LoVo (cell line): ENCODE data around the gene OPRD1.
"Not testable (repeated sequence)": the region's sequence is repeated elsewhere in the genome, so short reads cannot be mapped to it uniquely, and the experiment has no call there.

Experiments
- DNase-seq: peaks from one replicate; pipeline ENCODE4 v3.0.0-alpha.2; 2016; ENCODE audit warnings: low spot score

The OPRD1 gene

GRCh38 chr1:28811766-28812668 is at the start of gene OPRD1:
TSS of gene OPRD1 (plus strand) at chr1:28812170. CDS start at chr1:28812384, 214 bp downstream.
- no peak for DNase-seq

DNA sequence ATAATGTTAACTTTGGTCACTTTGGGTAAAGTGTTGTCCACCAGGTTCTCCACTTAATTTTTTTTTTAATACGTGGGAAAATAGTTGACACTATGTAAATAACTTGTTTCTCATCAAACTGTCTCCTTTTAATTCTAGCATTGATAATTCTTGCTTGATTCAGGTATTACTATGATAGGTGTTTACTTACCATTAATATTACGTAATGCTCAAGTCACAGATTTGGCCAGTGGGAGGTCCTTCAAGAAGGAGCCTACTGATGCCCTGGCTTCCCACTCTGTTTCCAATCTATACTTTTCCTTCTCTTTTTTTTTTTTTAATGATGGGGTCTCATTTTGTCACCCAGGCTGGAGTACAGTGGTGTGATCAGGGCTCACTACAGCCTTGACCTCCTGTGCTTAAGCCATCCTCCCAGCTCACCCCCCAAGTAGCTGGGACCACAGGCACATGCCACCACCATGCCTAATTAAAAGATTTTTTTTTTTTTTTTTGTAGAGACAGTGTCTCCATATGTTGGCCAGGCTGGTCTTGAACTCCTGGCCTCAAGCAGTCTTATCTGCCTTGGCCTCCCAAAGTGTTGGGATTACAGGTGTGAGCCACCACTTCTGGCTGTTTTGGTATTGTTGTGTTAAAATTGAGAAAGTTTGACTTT is 45.3 kb upstream of the OPRD1 start:
- DNase-seq = no peak

GRCh38 chr1:28770601-28771165 is 41.3 kb upstream of the OPRD1 start:
- no peak for DNase-seq

GRCh38 chr1:28771921-28772320 is 40.0 kb upstream of the OPRD1 start:
- DNase-seq = not testable (repeated sequence)

- DNase-seq = no peak
Observed at GRCh38 chr1:28773105-28773504, 38.9 kb upstream of the OPRD1 start.

DNA sequence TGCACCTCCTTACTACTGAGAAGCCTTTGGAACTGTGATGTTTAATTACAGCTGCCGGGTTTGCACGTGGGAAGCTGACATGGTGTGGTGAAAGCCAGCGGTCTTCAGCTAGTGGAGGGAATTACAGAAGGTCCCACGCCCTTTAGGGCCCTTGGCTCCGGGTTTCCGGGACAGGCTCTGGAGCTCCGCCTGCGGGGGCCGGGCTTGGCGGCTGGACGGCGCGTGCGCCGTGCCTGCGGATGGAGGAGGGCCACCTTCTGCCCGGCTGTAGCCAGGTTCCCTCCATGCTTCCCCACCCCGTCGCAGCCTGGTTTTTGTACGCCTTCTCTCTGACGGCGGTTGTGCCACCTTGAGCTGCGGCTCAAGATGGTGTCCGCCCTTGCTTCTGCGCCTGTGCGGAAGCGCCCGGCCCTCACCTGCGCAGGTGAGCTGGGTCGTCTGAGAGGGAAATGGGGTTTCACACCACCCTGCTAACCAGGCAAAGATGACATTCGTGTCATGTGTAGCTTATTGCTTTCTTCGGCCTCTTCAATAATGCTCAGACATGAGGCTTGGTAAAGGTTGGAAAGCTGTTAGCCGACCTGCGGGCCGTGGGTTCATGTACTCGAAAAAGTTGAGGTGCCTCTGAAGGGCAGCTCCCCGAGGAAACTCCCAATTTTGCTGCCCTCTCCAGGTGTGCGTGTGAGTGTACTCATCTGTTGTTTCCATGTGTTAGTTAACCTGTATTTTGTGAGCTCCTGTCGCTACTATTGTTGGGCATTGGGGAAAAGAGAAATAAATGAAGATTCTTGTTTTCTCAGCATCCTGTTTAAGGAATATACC is 36.6 kb upstream of the OPRD1 start:
- DNase-seq = no peak

DNA sequence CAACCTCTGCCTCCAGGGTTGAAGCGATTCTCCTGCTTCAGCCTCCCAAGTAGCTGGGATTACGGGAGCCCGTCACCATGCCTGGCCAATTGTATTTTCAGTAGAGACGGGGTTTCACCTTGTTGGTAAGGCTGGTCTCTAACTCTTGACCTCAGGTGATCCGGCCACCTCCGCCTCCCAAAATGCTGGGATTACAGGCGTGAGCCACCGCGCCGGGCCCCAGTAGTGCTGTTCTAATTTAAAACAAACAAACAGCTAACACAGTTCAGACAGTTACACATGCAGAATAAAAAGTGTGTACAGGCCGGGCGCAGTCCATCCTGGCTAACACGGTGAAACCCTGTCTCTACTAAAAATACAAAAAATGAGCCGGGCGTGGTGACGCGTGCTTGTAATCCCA is 35.6 kb upstream of the OPRD1 start:
- DNase-seq = no peak

- no peak for DNase-seq
Observed at GRCh38 chr1:28778021-28778420, 33.9 kb upstream of the OPRD1 start.

DNA sequence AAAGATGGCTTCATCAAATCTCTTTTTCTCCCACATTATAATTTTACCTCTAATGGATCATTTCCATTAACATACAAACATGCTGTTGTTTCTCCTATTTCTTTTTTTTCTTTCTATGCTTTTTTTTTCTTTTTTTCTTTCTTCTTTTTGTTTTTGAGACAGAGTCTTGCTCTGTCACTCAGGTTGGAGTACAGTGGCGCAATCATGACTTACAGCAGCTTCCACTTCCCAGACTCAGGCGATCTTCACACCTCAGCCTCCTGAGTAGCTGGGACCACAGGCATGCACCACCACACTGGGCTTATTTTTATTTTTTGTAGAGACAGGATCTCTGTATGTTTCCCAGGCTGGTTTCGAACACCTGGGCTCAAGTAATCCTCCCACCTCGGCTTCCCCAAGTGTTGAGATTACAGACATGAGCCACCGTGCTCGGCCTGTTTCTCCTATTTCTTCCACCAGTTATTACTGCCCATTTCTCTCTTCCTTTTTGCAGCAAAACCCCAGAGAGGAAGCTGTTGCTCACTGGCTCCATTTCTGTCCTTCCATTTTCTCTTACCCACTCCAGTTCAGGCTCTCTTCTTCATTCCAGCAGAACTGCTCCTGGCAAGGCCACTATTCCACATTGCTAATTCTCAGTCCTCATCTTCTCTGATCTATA is 32.1 kb upstream of the OPRD1 start:
- DNase-seq = no peak

DNA sequence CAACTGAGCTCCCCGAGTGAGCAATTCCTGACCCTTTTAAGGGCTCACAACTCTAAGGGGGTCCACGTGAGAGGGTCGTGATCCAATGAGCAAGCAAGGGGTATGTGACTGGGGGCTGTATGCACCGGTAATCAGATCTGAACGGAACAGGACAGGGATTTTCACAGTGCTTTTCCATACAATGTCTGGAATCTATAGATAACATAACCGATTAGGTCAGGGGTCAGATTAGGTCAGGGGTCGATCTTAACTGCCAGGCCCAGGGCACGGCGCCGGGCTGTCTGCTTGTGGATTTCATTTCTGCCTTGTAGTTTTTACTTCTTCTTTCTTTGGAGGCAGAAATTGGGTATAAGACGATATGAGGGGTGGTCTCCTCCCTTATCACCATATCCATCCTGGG is 30.7 kb upstream of the OPRD1 start:
- DNase-seq = no peak

- DNase-seq = no peak
Observed at GRCh38 chr1:28782011-28782410, 30.0 kb upstream of the OPRD1 start.

DNA sequence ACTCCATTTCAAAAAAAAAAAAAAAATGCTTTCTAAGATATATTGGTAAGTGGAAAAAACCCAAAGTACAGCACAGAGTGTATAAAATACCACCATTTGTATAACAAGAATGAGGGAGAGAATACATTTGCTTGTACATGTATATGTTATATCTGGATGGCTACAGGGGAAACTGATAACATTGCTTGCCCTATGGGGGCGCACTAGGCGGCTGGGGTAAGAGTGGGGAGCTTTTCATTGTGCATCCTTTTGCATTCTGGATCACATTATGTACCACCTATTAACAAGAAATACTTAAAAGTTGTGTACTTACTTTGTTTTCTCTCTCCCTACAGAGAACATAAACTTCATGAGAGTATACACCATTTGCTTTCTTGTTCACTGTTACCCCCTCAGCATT is 28.6 kb upstream of the OPRD1 start:
- DNase-seq = no peak

GRCh38 chr1:28789412-28789811 is 22.6 kb upstream of the OPRD1 start:
- DNase-seq = no peak

DNA sequence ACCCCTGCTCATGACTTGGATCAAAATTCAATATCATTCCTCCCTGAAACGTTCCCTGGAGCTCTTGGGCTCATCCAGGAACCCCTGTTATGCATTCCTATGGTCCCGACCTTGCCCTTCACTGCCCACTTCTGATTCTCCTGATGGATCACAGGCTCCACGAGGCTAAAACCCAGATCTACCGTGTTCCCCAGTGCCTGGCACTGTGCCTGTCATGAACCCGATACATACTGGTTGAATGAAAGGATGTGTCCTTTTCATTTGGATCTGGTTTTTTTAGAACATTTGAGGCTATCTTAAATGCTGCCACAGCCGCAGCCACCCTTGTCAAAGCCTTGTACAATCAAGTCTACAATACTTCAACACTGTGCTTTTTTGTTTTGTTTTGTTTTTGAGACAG is 22.2 kb upstream of the OPRD1 start:
- DNase-seq = no peak

GRCh38 chr1:28790377-28791035 is 21.5 kb upstream of the OPRD1 start:
- no peak for DNase-seq

DNA sequence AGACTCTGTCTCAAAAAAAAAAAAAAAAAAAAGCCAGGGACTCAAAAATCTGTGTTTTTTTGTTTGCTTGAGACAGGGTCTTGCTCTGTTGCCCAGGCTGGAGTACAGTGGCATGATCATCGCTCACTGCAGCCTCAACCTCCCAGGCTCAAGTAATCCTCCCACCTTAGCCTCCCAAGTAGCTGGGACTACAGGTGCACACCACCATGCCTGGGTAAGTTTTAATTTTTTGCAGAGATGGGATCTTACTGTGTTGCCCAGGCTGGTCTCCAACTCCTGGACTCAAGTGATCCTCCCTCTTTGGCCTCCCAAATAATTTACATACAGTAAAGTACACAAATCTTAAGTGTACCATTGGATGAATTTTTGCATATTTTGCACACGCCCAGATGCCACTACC is 20.0 kb upstream of the OPRD1 start:
- DNase-seq = not testable (repeated sequence)

DNA sequence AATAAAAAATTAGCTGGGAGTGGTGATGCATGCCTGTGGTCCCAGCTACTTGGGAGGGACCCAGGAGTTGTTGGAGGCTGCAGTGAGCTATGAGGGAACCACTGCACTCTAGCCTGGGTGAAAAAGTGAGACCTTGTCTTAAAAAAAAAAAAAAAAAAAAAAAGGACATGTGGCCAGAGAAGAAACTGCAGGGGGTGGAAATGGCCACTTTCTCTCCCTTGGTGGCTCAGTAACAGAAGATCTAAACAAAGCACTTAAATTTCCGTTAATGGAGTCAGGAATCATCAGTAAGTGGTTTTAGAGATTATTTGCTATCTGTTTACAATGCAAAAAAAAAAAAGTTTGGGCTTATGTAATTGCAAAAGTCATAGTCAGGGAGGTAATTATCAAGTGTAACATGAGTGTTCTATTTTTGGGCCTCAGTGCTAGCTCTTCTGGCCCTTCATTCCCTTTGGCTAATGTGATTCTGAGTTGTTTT is 19.3 kb upstream of the OPRD1 start:
- DNase-seq = no peak

- not testable (repeated sequence) for DNase-seq
Observed at GRCh38 chr1:28794582-28794981, 17.4 kb upstream of the OPRD1 start.

GRCh38 chr1:28796352-28797211 is 15.4 kb upstream of the OPRD1 start:
- no peak for DNase-seq

DNA sequence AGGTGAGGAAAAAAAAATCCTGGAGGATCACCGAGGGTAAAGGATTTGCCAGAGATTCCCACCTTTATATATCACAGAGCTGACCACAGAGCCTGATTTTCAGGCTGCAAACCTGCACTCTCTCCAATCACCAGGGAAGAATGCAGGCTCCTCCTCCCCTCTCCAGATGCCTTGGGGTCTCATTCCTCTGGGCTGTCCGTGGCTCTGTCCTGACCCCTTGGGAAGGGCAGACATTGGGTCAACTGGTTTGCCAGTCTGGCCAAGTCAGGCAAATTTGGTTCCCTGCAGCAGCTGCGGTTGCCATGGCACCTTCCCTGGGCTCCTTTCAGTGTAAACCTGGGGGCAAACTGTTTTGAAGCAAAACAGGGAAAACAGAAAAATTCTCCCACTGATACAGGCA is 11.6 kb upstream of the OPRD1 start:
- no peak for DNase-seq
